OCI-LY1 (cell line): ENCODE results near the gene ABLIM1.

Source experiments
- H2AFZ ChIP-seq: fragments of 200-600 bp; sonication (generic), shearing (Covaris generic); 2 replicates; pipeline ENCODE4 v1.6.0; 2014; ENCODE audit warnings: antibody characterized with exemption, mild to moderate bottlenecking, low read length
- H3F3A ChIP-seq: fragments of 200-600 bp; sonication (generic), shearing (Covaris generic); 2 replicates; pipeline ENCODE4 v1.6.0; 2014; ENCODE audit warnings: mild to moderate bottlenecking, antibody characterized with exemption, low read length, moderate library complexity; ENCODE audit not compliant: insufficient read depth
- H3K27ac ChIP-seq: fragments of 200-600 bp; sonication (generic); 2 replicates; pipeline ENCODE4 v1.5.1; 2014; ENCODE audit warnings: low read length, mixed run types, mild to moderate bottlenecking, low read depth; ENCODE audit not compliant: poor library complexity, severe bottlenecking
- H3K27me3 ChIP-seq: fragments of 200-600 bp; sonication (generic); 2 replicates; pipeline ENCODE4 v1.6.0; 2014; ENCODE audit warnings: antibody characterized with exemption, mild to moderate bottlenecking, low read length, moderate library complexity; ENCODE audit not compliant: insufficient read depth
- H3K36me3 ChIP-seq: fragments of 200-600 bp; sonication (generic); 2 replicates; pipeline ENCODE4 v1.6.1; 2014; ENCODE audit warnings: mild to moderate bottlenecking, antibody characterized with exemption, low read length, moderate library complexity, mixed read lengths; ENCODE audit not compliant: insufficient read depth
- H3K4me1 ChIP-seq: fragments of 200-600 bp; sonication (generic); 2 replicates; pipeline ENCODE4 v1.5.1; 2014; ENCODE audit warnings: mild to moderate bottlenecking, low read length, moderate library complexity; ENCODE audit not compliant: insufficient read depth, severe bottlenecking
- H3K4me2 ChIP-seq: fragments of 200-600 bp; sonication (generic), shearing (Covaris generic); 2 replicates; pipeline ENCODE4 v1.6.1; 2014; ENCODE audit warnings: low read length
- H3K4me3 ChIP-seq: fragments of 200-600 bp; sonication (generic); 2 replicates; pipeline ENCODE4 v1.5.1; 2014; ENCODE audit warnings: low read length, low read depth, mild to moderate bottlenecking, mixed read lengths; ENCODE audit not compliant: poor library complexity, severe bottlenecking
- H3K79me2 ChIP-seq: fragments of 200-600 bp; shearing (Covaris generic); 2 replicates; pipeline ENCODE4 v1.6.1; 2016; ENCODE audit warnings: mixed run types, low read length, mixed read lengths; ENCODE audit not compliant: insufficient read depth
- H3K9ac ChIP-seq: fragments of 200-600 bp; sonication (generic), shearing (Covaris generic); 2 replicates; pipeline ENCODE4 v1.6.1; 2014; ENCODE audit warnings: mild to moderate bottlenecking, low read length, mixed read lengths
- H3K9me2 ChIP-seq: fragments of 200-600 bp; sonication (generic), shearing (Covaris generic); 2 replicates; pipeline ENCODE4 v1.6.1; 2014; ENCODE audit warnings: low read depth, mild to moderate bottlenecking, low read length, mixed read lengths
- H3K9me3 ChIP-seq: fragments of 200-600 bp; shearing (Covaris generic); 2 replicates; pipeline ENCODE4 v1.6.1; 2014; ENCODE audit warnings: low read length, mixed read lengths
- H4K20me1 ChIP-seq: fragments of 200-600 bp; sonication (generic), shearing (Covaris generic); 2 replicates; pipeline ENCODE4 v1.6.0; 2016; ENCODE audit warnings: mild to moderate bottlenecking, low read length; ENCODE audit not compliant: insufficient read depth
- EZH2 ChIP-seq: fragments of 200-600 bp; sonication (generic), shearing (Covaris generic); IDR thresholded peaks from 2 replicates; pipeline ENCODE4 v1.8.0; 2017; ENCODE audit warnings: borderline replicate concordance, mixed run types, mild to moderate bottlenecking, antibody characterized with exemption, low read length, moderate library complexity, mixed read lengths
- TF ChIP-seq, protein P1 (sequence below): fragments of 200-600 bp; sonication (generic), shearing (Covaris generic); IDR thresholded peaks from 2 replicates; pipeline ENCODE4 v1.5.1; 2017; ENCODE audit warnings: mild to moderate bottlenecking, antibody characterized with exemption, low read length, moderate library complexity, mixed read lengths

The ABLIM1 gene

DNA sequence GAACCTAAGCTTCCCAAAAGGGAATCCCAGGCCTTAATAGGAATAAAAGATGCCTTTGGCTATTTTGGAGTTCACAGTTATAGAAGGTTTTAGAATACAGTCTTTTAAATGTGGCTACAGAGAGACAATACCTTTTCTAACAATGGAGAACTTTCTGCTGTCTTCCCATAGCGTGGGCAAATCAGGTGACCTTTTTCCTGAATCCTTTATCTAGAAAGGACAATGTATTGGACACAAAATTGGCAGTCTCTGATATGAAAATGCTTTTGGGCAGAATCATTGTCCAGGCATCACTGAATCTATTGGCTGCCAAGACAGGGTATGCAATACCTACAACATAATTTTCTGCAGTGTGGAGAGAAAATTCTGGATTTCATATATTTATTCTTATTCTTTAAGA is 7.8 kb upstream of the ABLIM1 start:
- Histone ChIP-seq H3K9ac (no peak overlapping the region), H3K27ac (no peak overlapping the region), H3K4me3 (no peak overlapping the region), H3K79me2 (no peaks in the 10 kb centered on the region), H3K36me3 (no peaks in the 10 kb centered on the region), H3K9me2 (no peaks in the 10 kb centered on the region), H3K27me3 (no peaks in the 10 kb centered on the region), H3K9me3 (no peaks in the 10 kb centered on the region), H3K4me1 (no peaks in the 10 kb centered on the region), H3F3A (no peaks in the 10 kb centered on the region), H2AFZ (no peak overlapping the region), H3K4me2 (no peak overlapping the region), H4K20me1 (no peaks in the 10 kb centered on the region)
- TF ChIP-seq EZH2: no peak
- TF ChIP-seq, protein P1, sequence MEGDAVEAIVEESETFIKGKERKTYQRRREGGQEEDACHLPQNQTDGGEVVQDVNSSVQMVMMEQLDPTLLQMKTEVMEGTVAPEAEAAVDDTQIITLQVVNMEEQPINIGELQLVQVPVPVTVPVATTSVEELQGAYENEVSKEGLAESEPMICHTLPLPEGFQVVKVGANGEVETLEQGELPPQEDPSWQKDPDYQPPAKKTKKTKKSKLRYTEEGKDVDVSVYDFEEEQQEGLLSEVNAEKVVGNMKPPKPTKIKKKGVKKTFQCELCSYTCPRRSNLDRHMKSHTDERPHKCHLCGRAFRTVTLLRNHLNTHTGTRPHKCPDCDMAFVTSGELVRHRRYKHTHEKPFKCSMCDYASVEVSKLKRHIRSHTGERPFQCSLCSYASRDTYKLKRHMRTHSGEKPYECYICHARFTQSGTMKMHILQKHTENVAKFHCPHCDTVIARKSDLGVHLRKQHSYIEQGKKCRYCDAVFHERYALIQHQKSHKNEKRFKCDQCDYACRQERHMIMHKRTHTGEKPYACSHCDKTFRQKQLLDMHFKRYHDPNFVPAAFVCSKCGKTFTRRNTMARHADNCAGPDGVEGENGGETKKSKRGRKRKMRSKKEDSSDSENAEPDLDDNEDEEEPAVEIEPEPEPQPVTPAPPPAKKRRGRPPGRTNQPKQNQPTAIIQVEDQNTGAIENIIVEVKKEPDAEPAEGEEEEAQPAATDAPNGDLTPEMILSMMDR: no peak

DNA sequence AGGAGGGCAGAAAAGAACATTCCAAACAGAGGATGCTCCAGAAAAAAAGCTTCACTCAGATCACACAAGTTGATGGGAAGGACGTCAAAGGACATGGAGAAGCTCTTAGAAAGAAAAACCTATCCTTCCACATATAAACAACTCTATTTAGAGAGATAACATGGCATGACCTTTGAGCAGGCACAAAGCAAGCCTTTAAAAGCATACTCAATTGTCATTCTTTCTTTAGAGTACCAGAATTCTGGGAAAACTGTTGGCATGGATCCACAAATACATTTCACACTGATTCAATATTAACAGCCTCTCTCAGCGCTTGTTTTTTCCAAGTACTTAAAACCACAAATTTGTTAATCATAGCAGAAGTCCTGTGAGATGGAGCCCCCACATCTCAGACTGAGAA is 7.3 kb upstream of the ABLIM1 start:
- Histone ChIP-seq H3K9ac (no peak overlapping the region), H2AFZ (no peak overlapping the region), H4K20me1 (no peaks in the 10 kb centered on the region), H3K27ac (no peak overlapping the region), H3K4me1 (no peaks in the 10 kb centered on the region), H3K9me2 (no peaks in the 10 kb centered on the region), H3K36me3 (no peaks in the 10 kb centered on the region), H3K27me3 (no peaks in the 10 kb centered on the region), H3K4me3 (no peak overlapping the region), H3K4me2 (no peak overlapping the region), H3K79me2 (no peaks in the 10 kb centered on the region), H3F3A (no peaks in the 10 kb centered on the region), H3K9me3 (no peaks in the 10 kb centered on the region)
- TF ChIP-seq, protein P1: no peak
- TF ChIP-seq EZH2: no peak

DNA sequence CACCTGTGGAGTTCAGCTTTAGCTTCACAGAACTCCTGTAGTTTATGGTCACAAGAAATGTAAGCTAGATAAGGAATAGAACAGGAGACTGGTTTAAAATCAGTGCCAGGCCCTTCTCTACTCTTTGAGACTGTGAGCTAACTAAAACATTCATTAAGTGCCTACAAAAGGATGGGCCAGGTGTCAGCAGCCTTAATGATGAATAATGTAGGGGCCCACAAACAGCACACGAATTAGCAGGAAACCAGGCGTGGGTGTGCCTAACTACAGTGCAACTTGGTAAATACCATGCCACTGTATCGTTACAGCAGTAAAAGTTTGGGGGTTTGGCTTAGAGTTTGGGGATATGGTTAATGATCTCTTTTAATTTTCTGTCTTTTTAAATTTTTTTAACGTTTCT is 6.1 kb upstream of the ABLIM1 start:
- no peaks in the 10 kb centered on the region for H3K9me3 ChIP-seq
- TF ChIP-seq, protein P1: no peak
- no peak for TF ChIP-seq EZH2
- no peaks in the 10 kb centered on the region for H3K36me3 ChIP-seq
- H2AFZ ChIP-seq: no peak overlapping the region
- H3K27me3 ChIP-seq: no peaks in the 10 kb centered on the region
- no peaks in the 10 kb centered on the region for H3K4me1 ChIP-seq
- no peak overlapping the region for H3K27ac ChIP-seq
- H3K4me2 ChIP-seq: no peak overlapping the region
- H4K20me1 ChIP-seq: no peaks in the 10 kb centered on the region
- no peaks in the 10 kb centered on the region for H3F3A ChIP-seq
- no peaks in the 10 kb centered on the region for H3K9me2 ChIP-seq
- no peaks in the 10 kb centered on the region for H3K79me2 ChIP-seq
- H3K4me3 ChIP-seq: no peak overlapping the region
- H3K9ac ChIP-seq: no peak overlapping the region
